CD4-positive, alpha-beta T cell treated with Interleukin-2 at 100 ng/mL for 4 hours (primary cell): ENCODE measurements around the gene FLVCR2.

ENCODE experiments used
- DNase-seq: peaks from one replicate; pipeline ENCODE4 v3.0.0-alpha.2; 2020; ENCODE audit warnings: low spot score

Gene FLVCR2, protein sequence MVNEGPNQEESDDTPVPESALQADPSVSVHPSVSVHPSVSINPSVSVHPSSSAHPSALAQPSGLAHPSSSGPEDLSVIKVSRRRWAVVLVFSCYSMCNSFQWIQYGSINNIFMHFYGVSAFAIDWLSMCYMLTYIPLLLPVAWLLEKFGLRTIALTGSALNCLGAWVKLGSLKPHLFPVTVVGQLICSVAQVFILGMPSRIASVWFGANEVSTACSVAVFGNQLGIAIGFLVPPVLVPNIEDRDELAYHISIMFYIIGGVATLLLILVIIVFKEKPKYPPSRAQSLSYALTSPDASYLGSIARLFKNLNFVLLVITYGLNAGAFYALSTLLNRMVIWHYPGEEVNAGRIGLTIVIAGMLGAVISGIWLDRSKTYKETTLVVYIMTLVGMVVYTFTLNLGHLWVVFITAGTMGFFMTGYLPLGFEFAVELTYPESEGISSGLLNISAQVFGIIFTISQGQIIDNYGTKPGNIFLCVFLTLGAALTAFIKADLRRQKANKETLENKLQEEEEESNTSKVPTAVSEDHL

DNA sequence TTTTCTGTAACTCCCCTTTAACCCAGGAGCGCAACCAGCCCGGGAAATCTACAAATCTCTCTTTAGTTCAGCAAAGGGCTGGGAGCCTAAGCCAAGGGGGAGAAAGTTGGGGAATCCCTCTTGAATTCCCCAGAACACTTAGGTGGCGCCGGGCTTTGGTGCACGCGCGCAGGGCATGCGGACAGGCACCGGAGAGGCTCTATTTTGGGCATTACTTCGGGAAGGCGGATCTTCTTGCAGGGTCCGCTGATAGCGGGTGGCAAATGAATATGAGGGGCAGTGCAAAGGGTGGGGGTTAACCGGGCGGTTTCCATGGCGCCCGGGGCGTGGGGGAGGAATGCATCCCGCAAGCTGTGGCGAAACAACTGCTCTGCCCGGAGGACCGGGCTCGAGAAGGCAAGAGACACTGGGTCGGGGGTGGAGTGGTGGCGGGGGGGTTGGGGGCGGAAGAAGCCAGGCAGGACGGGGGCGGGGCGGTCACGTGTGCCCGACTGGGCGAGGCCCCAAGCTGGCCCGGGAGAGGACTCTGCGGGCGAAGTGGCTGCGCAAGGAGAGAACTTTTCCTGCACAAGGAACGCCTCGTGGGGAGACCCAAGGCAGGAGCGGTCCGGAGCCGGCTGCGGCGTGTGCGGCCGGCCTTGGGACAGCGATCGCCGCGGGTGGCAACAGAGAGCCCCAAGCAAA, at the start of gene FLVCR2:
FLVCR2 (plus strand) TSS at position 519 of the 684 bp plus-strand sequence. CDS start 353 bp downstream, outside the sequence.
- DNase-seq, result peak; percentile 53

DNA sequence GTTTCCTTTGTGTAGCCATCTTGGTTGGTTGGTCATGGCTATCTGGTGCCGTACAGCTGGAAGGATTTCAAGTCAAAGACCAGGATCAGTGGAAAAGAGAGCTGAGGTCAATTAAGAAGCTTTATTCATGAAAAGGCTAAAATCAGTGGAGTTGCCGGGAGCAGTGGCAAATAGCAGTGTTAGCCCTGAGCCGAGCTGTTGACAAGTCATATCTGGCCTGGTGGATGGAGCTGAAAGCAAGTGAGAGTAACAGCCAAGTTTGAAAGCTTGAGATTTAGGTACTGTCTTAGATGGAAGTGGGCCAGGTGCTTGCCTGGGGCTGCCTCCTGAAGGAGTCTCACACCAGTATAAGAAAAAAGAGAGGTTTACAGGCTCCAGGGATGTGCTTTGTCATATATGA, 47.2 kb upstream of the FLVCR2 start:
- DNase-seq, result no peak

DNA sequence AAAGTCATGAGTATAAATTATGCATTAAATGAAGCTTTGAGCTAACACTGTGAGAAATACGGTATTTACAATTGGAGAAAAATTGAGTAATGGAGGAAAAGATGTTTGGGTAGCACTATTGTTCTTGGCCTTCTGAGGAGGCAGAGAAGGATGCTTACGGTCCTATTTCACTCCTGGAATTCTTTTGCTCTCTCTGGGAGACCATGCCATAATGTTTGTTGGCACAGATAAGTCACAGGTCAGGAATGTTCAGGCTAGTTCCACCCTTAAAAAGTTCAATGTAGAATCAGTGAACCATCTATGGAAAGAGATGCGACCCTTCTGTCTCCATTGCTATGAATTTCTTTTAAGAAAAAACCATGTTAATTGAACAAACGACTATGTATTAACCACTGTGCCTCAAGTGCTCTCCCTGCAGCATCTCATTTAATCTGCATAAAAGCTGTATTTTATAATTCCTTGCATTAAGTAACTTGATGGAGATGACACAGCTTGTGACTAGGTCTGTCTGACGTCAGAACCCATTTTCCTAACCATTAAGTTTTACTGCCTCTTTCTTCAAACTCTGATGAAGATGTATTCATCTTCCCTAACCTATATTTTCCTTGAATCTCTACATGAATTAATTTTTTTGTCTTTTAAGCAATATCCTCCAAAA, 46.6 kb upstream of the FLVCR2 start:
- DNase-seq, result no peak

DNA sequence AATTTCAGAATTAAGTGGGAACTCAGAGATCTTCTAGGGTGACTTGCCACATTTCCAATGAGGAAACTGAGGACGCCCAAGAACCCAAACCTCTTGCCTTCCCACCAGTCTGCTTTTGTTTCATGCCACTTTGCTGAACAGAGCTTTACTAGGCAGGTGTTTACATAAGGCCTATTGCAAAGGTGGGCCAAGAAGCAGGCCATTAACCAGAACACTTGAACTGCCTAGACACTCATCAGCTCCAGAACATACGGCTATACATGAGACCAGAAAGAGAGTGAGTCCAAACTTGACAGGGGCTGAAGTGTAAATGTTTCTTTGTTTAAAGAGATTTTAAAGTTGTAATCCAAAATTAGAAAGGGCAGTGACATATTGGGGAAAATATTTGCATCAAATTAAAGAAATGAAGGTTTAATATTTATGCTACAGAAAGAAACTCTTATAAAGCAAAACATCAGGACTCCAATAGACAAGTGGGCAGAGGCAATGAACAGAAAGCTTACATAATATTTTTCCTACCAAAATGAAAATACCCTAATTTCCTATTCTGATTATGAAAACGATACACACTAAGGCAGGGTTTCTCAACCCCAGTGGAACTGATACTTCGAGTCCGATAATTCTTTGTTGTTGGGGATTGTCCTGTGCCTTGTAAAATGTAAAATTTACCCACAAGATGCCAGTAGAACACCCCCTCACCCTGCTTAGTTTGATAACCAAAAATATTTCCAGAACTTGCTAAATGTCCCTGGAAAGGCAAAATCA, 44.4 kb upstream of the FLVCR2 start:
- no peak for DNase-seq

DNA sequence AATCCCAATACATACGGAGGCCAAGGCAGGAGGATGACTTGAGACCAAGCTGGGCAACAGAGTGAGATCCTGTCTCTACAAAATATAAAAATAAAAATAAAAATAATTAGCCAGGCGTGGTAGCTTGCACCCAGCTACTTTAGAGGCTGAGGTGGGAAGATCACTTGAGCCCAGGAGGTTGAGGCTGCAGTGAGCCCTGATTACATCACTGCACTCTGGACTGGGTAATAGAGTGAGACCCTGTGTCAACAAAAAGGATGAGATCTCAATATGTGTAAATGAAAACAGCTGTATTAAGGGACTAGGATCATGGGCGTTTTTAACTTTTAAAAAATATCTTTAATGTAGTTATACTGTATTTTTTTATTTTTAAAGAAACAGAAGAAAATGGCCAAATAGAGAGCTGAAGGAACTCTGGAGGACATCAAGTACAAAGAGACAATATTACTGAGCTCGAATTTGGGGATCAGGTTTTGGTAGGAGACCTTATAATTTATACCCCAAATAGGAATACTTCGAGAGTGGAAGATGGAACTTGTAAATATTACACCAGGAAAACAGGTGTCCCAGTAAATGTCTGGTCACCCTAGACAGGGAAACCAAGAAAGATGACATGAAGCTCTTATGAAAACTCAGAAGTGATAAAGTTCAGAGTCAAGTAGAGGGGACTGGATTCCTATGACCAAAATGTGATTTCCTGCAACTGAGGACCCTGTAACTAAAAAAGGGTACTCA, 43.1 kb upstream of the FLVCR2 start:
- no peak for DNase-seq

DNA sequence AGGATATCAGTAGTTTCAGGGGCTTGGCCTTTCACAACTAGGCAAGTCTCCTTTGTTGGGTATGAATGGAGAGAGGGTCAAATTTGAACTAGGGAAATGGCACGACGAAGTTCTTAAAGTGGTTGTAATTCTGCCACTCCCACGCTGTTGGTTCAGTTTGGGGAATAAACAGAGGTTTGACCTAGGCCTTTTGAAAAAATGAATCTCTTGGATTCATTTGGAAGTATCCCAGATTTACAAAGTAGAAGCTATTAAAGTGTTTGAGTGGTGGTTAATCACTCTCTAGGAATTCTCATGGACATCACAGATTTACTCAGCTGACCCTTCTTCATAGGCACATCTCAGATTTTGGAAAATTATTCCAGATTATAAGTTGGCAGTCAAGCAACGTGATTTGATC, 41.3 kb upstream of the FLVCR2 start:
- DNase-seq, result no peak

DNA sequence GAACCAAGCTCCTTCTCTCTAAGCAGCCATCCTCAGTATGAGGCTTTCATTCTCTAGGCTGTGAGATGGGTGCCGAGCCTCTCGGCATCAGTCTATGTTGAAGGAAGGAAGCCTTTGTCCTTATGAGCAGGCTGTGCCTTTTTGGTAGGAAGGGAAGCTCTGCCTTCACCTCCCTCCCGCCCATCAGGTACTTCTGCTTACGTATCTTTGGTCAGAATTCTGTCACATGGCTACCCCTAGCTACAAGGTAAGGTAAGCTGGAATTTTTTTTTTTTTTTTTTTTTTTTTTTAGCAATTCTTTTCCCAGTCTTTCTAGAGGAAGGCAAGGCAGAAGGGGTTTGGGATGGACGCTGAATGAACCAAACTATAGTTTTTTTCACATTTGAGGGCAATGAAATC, 39.3 kb upstream of the FLVCR2 start:
- no peak for DNase-seq

DNA sequence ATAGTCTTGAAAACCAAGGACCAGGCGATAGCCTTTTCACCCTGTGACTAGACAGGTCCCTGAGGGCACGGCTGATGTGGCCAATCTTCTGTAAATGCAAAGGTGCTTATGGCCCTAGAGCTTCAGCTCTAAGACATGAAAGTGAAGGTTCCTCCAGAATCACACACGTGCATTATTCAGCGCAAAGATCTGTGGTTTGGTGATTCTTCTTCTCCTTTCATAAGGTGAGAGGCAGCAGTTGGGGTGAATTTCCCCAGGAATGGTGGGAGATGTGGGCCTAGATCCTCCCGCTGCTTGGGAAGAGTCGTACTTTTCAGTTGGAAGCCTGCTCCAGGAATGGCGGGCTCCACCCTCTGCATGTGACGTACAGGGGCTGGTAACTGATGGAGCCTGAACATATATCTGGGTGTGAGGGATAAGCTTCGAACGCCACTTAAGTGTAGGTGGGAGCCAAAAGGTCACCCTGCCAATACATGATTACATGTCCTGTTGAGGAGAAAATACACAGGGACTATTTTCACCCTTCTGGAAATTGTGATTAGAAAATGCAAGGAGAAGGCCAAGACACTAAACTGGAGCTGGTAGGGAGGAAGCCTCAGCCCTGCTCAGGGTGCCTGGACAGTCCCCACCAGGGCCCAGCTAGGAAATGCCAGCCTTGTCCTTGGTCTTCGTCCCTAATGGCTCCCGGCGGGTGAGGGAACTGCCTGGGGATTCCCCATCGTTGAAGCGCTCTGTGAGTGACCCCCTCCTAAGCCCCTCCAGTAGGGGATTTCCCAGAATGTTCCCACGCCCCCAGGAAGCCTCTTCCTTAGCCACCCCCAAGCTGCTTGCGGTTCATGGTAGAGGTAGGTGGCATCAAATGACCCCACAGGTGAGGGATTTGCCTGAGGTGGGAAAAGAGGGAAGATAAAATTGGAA, 38.6 kb upstream of the FLVCR2 start:
- no peak for DNase-seq

DNA sequence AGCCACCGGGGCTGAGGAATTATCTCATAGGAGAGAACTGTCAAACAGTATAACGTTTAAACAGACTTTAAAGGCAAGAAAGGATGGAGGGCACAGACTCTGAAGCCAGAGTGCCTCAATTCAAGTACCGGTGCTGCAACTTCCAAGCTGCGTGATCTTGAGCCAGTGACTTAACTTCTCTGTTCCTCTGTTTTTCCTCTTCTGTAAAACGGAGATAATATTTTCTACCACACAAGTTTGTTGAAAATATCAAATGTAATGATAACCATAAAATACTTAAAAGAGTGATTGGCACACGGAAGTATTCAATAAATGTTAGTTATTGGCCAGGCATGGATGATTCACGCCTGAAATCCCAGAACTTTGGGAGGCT, 38.0 kb upstream of the FLVCR2 start:
- no peak for DNase-seq

DNA sequence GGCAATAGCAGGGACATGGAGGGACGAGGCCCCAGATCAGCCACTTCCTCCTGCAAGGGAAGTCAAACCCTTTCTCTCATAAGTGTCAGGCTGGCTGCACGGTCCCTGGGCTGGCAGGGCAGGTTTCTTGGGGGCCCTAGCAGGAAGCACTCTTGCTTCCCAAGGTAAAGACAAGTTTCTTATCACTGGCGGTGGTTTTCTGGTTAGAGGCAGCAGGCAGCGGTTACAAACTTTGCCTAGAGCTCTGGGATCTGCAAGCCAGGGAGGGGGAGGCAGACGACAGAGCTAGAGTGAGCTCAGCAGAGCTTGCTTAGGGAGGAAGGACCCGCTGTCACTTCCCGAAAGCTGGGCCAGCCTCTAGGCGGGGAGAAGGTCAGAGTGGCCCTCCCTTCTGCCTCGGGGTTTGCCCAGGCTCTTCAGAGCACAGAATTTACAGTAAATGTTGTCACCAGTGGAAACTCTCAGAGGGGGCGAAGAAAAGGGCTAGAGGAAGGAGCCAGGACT, 35.8 kb upstream of the FLVCR2 start:
- peak; percentile 77 for DNase-seq

DNA sequence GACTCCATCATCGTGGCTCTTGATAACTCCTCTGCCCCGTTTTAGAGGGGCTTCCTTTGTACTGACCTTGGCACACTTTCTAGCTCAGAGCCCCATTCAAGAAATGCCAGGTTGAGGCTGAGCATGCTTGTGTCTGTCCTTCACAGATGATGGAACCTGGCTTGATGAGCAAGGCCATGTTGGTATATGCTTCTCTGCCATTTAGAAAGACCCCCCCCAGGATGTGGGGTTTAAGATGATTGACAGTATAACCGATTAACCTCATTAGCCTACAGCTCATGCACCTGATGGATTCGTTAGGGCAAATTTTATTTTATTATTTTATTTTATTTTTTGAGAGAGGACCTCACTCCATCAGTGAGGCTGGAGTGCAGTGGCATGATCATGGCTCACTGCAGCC, 35.2 kb upstream of the FLVCR2 start:
- DNase-seq, result peak; percentile 34

DNA sequence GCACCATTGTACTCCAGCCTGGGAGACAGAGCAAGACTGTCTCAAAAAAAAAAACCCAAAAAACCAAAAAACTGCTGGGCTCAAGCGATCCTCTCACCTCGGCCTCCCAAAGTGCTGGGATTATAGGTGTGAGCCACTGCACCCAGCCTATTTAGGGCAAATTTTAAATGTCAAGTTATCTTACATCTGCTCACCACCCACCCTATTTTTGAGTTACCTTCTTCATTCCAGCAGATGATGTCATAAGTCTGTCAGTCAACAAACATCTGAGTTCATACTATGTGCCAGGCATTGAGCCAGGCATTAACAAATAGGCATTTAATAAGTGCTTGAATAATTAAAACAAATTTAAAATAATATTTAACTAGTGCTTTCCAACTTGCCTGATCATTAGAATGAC, 34.6 kb upstream of the FLVCR2 start:
- peak; percentile 36 for DNase-seq

DNA sequence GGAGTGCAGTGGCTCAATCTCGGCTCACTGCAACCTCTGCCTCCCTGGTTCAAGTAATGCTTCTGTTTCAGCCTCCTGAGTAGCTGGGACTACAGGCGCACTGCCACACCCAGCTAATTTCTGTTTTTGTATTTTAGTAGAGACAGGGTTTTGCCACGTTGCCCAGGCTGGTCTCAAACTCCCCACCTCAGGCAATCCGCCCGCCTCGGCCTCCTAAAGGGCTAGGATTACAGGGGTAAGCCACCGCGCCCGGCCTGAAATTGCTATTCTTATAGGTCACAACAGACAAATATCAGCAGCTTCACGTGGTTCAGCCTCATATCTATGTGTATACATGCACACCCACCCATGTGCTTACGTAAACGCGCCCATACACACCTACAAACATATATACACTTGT, 32.5 kb upstream of the FLVCR2 start:
- no peak for DNase-seq

DNA sequence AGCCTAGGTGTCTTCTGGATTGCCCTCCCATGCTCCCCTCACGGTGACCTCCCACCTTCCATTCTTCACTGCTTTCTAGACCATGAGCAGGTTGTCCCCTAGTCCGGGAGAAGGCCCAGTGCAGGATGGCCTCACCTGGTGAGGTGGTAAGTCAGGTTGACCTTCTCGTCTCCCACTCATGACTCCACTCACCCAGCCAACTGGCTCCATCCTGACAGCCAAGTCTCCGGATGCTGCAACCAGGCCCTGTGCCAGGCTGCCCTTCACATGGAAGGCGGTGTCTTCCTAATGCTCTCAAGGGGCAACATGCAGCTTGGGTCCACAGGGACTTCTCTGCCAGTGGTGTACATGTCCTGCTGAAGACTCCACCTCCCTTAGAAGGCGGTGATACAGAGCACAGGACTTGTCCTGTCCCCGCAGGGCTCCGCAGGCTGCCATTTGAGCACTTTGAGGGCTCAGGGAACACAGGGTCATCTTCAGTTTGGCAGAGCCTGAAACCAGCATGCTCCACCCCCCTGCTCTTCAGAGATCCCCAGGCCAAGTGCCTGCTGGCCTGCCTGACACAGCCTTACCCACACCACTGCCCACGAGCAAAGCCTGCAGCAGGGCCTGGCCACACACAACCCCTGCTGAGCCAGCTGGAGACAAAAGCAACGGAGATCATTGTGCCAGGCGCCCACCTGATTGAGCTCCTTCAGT, 30.7 kb upstream of the FLVCR2 start:
- no peak for DNase-seq

DNA sequence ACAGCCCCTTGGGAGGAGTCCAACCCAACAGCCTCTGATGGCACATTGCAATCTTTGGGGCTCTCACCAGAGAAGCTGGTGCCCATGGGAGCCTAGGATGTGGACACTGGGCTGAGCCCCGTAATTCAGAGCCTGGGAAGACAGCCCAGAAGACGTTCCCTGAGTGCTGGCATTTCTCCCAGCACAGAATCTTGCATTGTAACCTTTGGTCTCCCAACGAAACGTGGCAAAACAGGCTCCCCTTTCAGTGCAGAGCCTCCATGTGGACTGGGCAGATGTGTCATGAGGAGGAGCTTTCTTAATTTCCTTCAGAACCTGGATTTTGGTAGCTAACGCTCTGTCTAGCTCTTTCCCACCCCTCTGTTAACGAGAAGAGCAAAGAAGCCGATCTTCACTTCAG, 29.9 kb upstream of the FLVCR2 start:
- DNase-seq, result no peak

DNA sequence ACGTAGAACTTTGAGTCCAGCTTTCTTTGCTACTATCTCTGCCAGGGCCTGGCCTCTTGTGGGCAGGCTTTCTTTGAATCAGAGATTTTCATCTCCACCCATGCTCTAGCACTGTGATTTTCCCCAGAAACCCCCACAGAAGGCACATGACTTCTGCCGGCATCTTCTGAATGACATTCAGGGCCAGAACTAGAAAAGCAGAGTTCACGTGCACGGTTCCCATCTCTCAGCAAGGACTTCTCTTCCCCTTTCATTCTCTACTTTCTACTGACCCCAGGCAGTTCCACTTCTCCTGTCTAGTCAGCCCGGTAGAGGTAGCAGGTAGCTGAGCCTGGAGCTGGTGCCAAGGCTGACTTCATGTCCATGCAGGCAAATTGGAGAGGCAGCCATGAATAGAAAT, 29.3 kb upstream of the FLVCR2 start:
- DNase-seq, result no peak

DNA sequence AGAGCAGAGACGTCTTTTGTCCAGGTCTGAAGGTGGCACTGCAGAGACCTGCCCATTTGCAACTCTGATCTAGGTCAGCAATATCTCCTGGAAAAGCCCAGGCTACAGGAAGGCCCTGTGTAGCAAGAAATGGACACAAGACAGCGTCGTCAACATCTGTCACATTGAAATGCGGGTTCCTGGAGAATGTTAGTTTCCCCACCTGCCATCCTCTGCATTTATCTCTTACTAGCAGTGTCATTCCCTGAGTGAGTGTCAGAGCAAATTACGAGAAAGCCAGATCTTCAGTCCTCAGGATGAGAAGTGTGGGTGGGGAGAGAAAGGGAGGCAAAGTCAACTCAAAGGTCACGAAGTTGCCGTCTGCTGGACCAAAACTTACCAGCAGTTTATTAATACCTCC, 27.4 kb upstream of the FLVCR2 start:
- no peak for DNase-seq

DNA sequence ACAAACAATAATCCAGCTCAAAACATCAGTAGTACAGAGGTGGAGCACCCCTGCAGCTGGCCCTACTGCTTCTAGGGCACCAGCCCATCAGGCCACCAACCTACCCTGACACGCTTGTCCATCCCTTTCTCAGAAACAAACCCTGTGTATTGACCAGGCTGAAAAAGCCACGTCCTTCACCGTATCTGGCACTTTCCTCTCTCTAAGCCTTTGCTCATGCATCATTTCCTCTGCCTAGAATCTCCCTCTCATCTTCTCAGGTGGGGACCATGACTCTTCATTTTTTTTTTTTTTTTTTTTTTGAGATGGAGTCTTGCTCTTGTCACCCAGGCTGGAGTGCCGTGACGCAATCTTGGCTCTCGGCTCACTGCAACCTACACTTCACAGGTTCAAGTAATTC, 25.3 kb upstream of the FLVCR2 start:
- no peak for DNase-seq

DNA sequence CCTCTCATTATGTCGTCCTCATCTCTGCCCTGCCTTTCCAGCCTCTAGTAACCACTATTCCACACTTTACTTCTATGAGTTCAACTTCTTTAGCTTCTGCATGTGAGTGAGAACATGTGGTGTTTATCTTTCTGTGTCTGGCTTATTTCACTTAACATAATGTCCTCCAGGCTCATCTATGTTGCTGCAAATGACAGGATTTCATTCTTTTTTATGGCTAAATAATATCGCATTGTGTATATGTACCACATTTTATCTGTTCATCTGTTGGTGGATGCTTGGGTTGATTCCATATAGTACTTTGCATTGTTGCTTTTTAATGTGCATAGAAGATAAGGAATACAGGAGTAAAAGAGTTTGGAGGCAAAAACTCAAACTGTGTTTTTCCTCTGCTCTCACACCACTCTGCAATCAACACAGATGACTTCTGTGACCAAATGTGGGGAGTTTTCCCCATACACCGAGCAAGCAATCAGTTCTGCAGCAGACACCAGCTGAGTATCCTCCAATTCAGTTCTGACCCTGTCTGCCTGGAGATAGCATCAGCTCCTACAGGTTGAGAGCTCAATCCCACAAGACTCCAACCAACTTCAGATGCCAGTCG, 24.6 kb upstream of the FLVCR2 start:
- DNase-seq, result no peak
